HG03521 (cell line): ENCODE measurements around the gene RNPS1.

Experiments used
- ATAC-seq: cut with Tn5 transposase; IDR thresholded peaks from one replicate; pipeline ENCODE4 v1.9.1; 2021; ENCODE audit warnings: mild to moderate bottlenecking, moderate library complexity; ENCODE audit not compliant: unreplicated experiment

RNPS1 gene

GRCh38 chr16:2216330-2216729, 51.6 kb downstream of the RNPS1 start:
- ATAC-seq, result no peak

- peak; percentile 88 for ATAC-seq
These were observed 53.3 kb downstream of the RNPS1 start, which contains the start of gene PGP for GRCh38 chr16:2214719-2214968. Gene PGP, minus strand, starts transcription at chr16:2214840. Its CDS starts 63 bp downstream, at chr16:2214777.

- peak; percentile 7 for ATAC-seq
These were observed 53.9 kb downstream of the RNPS1 start for GRCh38 chr16:2213817-2214718.

- no peak for ATAC-seq
These were observed 55.3 kb downstream of the RNPS1 start for GRCh38 chr16:2212362-2213324.

- ATAC-seq, result no peak
These were observed 56.0 kb downstream of the RNPS1 start for GRCh38 chr16:2211923-2212347.

- no peak for ATAC-seq
These were observed 57.2 kb downstream of the RNPS1 start, which contains the start of gene BRICD5 for GRCh38 chr16:2210386-2211365. Gene BRICD5, minus strand, starts transcription at chr16:2210863. Its CDS starts 30 bp downstream, at chr16:2210833.

- no peak for ATAC-seq
These were observed 58.0 kb downstream of the RNPS1 start for GRCh38 chr16:2210009-2210332.

- no peak for ATAC-seq
These were observed 58.5 kb downstream of the RNPS1 start for GRCh38 chr16:2209258-2210008.

GRCh38 chr16:2208772-2209171, 59.2 kb downstream of the RNPS1 start:
- no peak for ATAC-seq

GRCh38 chr16:2208308-2208707, 59.6 kb downstream of the RNPS1 start:
- ATAC-seq, result no peak

- ATAC-seq, result no peak
These were observed 60.1 kb downstream of the RNPS1 start for GRCh38 chr16:2207872-2208271.

- ATAC-seq, result no peak
These were observed 61.0 kb downstream of the RNPS1 start for GRCh38 chr16:2206780-2207433.

- no peak for ATAC-seq
These were observed 61.5 kb downstream of the RNPS1 start for GRCh38 chr16:2206420-2206779.

GRCh38 chr16:2205967-2206313, 62.0 kb downstream of the RNPS1 start:
- peak; percentile 10 for ATAC-seq

GRCh38 chr16:2205104-2205966, 62.6 kb downstream of the RNPS1 start, which contains the start of gene MLST8:
Gene MLST8, plus strand, starts transcription at chr16:2205454. Its CDS starts 632 bp downstream, at chr16:2206086.
- ATAC-seq, result peak; percentile 71

- ATAC-seq, result no peak
These were observed 63.4 kb downstream of the RNPS1 start for GRCh38 chr16:2204416-2205103.
